BLaER1 (cell line): ENCODE measurements around the gene MYOCD.

ENCODE experiments used
- H3K27ac ChIP-seq: shearing (Covaris generic); formaldehyde crosslinking; 2 replicates; pipeline ENCODE4 v1.8.1; 2022
- H3K27me3 ChIP-seq: shearing (Covaris generic); formaldehyde crosslinking; 2 replicates; pipeline ENCODE4 v1.8.1; 2022
- H3K36me3 ChIP-seq: shearing (Covaris generic); formaldehyde crosslinking; 2 replicates; pipeline ENCODE4 v1.8.1; 2022
- H3K4me1 ChIP-seq: shearing (Covaris generic); formaldehyde crosslinking; 2 replicates; pipeline ENCODE4 v1.8.1; 2022
- H3K4me2 ChIP-seq: shearing (Covaris generic); formaldehyde crosslinking; 2 replicates; pipeline ENCODE4 v1.8.1; 2022
- H3K4me3 ChIP-seq: shearing (Covaris generic); formaldehyde crosslinking; 2 replicates; pipeline ENCODE4 v1.8.1; 2022
- H3K9ac ChIP-seq: shearing (Covaris generic); formaldehyde crosslinking; 2 replicates; pipeline ENCODE4 v1.8.1; 2022
- H3K9me3 ChIP-seq: shearing (Covaris generic); formaldehyde crosslinking; 2 replicates; pipeline ENCODE4 v1.8.1; 2022
- H4K20me1 ChIP-seq: shearing (Covaris generic); formaldehyde crosslinking; 2 replicates; pipeline ENCODE4 v1.8.1; 2022
- Cebpa-rat ChIP-seq: shearing (Covaris generic); IDR thresholded peaks from 2 replicates; pipeline ENCODE4 v1.8.1; 2022

The MYOCD gene

GRCh38 chr17:12789481-12790248 is 124.0 kb downstream of the MYOCD start, which contains the start of gene ARHGAP44:
Gene ARHGAP44 (plus strand): TSS chr17:12789498. CDS start chr17:12789839, 341 bp downstream.
- TF ChIP-seq Cebpa-rat: no peak
- Histone ChIP-seq H3K9me3 (no peaks in the 10 kb centered on the region), H3K9ac (peak within 1 kb of the TSS; percentile 77), H3K27ac (peak within 1 kb of the TSS; percentile 40), H3K27me3 (peaks cover 12% of the 10 kb centered on the region; the same call in 1 of the 2 replicates), H3K4me3 (peak within 1 kb of the TSS; percentile 91), H3K4me2 (peak within 1 kb of the TSS; percentile 96), H3K36me3 (no peaks in the 10 kb centered on the region), H4K20me1 (peaks cover 17% of the 10 kb centered on the region), H3K4me1 (peaks cover 15% of the 10 kb centered on the region)

DNA sequence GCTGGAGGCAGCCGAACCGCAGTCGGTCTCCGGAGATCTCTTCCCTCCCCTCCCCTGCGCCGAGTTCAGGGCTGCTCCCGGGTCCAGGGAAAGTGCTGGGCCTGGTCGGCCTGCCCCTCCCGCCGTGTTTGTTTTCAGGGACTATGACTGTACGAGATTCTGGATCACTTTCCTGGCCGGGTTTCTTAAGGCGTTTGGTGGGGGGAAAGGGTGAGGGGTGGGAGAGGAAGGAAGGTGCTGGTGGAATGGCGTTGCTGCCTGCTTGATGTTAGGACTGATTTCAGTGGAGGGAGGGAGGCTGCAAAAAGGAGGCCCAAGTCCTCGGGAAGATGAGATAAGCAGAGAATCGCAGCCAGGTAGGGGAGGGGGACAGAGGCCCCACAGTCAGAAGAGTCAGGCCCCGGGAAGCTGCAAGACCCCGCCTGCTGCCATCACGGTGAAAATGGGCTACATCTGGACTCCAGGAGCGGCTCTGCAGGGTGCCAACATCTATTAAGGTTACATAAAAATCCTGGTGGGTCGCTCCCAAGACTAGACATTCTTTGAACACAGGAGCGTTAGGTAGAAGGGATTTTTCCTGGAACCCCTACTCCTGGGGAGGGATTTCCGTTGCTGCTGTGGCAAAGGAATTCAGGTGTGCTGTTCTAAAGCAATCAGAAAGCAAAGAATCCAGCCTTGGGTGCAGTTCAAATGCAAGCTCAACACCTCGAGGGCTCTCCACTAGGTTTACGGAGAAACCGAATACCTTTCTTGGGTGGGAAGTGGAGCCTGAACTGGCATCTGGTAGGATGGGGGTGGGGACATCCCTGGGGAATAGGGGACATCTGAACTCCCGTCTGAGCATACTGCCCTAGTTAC is 124.8 kb downstream of the MYOCD start:
- peak overlapping the region; percentile 96 for H3K4me2 ChIP-seq
- H3K9ac ChIP-seq: peak overlapping the region; percentile 77
- H3K27me3 ChIP-seq: peaks cover 12% of the 10 kb centered on the region; the same call in 1 of the 2 replicates

DNA sequence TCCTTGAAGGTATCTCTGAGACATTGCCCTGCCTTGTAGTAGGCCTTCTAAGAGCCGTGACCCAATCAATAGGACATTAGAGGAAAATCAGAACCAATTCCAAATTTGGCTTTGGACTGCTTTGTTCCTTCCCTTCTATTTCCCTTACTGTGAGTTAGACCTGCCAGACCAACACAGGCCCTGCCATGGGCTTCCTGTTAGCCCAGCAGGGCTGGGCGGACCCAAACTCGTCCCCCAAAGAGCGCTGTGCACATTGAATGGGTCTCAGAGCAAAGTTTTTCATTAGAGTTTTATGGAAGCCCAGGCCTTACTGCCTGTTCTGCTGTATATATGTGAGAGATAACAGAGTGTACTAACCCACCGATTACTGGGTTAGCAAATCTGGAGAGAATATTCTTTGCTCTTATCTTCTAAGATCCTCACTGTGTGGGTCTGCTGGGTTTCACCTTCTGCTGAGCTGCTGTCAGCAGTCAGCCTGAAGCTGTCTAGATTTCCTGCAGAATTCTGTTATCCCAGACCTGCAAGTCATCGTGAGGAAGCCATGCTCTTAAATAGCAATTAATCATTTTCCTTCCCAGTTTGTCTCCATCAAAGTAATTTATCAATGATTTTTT is 129.3 kb downstream of the MYOCD start:
- H3K36me3 ChIP-seq: no peaks in the 10 kb centered on the region
- no peak overlapping the region for H3K4me2 ChIP-seq
- H3K4me1 ChIP-seq: peaks cover 16% of the 10 kb centered on the region
- no peak overlapping the region for H3K9ac ChIP-seq
- H4K20me1 ChIP-seq: peaks cover 17% of the 10 kb centered on the region
- TF ChIP-seq Cebpa-rat: no peak
- no peak overlapping the region for H3K4me3 ChIP-seq
- H3K9me3 ChIP-seq: peaks cover 8% of the 10 kb centered on the region; the same call in 1 of the 2 replicates
- no peak overlapping the region for H3K27ac ChIP-seq
- peaks cover 8% of the 10 kb centered on the region; the same call in 1 of the 2 replicates for H3K27me3 ChIP-seq

More for the DNA sequence above, 124.8 kb downstream of the MYOCD start:
- TF ChIP-seq Cebpa-rat: no peak
- Histone ChIP-seq H3K4me1 (peaks cover 19% of the 10 kb centered on the region), H3K4me3 (peak overlapping the region; percentile 91), H3K9me3 (no peaks in the 10 kb centered on the region), H4K20me1 (peaks cover 17% of the 10 kb centered on the region), H3K36me3 (no peaks in the 10 kb centered on the region), H3K27ac (no peak overlapping the region)

DNA sequence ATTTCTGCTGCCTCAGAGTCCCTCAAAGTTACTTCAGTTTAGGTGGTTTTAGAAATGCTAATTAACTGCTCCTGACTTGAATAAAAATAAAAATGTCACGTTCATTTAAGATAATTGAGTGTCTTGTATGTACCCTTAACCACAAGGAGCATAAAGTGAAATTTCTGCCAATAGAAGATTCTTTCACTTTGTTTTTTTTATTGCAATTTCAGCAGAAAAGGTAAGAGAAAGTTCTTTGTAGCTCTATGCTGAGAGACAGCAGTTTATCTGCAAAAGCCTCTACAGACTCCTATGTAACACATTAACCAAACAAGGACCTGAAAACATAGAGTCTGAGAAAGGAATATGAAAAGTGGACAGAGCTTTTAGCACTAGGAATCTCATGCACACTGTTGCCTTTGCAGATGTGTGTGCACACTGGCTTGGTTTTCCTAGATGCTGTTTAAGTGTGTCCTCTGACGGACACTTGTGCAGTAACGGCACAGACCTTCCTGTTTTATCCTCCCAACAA is 135.2 kb downstream of the MYOCD start:
- Histone ChIP-seq H3K27ac (no peak overlapping the region), H3K4me3 (no peak overlapping the region), H3K9ac (no peak overlapping the region), H3K36me3 (no peaks in the 10 kb centered on the region), H3K27me3 (no peaks in the 10 kb centered on the region), H3K4me1 (no peaks in the 10 kb centered on the region), H3K4me2 (no peak overlapping the region), H3K9me3 (peaks cover 11% of the 10 kb centered on the region), H4K20me1 (no peaks in the 10 kb centered on the region)
- no peak for TF ChIP-seq Cebpa-rat

- Histone ChIP-seq H4K20me1 (no peaks in the 10 kb centered on the region), H3K4me2 (no peak overlapping the region), H3K4me3 (no peak overlapping the region), H3K36me3 (no peaks in the 10 kb centered on the region), H3K4me1 (no peaks in the 10 kb centered on the region), H3K9me3 (peaks cover 48% of the 10 kb centered on the region), H3K27me3 (no peaks in the 10 kb centered on the region), H3K9ac (no peak overlapping the region), H3K27ac (no peak overlapping the region)
- TF ChIP-seq Cebpa-rat: no peak
These were observed 140.9 kb downstream of the MYOCD start for GRCh38 chr17:12806630-12807029.

DNA sequence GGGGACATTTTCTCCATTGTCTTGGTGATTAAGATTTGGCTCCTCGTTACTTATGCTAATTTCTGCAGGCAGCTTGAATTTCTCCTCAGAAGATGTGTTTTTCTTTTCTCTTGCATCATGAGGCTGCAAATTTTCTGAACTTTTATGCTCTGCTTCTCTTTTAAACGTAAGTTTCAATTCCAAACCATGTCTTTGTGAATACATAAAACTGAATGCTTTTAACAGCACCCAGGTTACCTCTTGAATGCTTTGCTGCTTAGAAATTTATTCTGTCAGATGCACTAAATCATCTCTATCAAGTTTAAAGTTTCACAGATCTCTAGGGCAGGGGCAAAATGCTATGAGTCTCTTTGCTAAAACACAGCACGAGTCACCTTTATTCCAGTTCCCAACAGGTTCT is 143.0 kb downstream of the MYOCD start:
- Histone ChIP-seq H3K4me1 (no peaks in the 10 kb centered on the region), H4K20me1 (no peaks in the 10 kb centered on the region), H3K9me3 (peaks cover 48% of the 10 kb centered on the region), H3K27me3 (no peaks in the 10 kb centered on the region), H3K36me3 (no peaks in the 10 kb centered on the region), H3K4me2 (no peak overlapping the region), H3K4me3 (no peak overlapping the region), H3K27ac (no peak overlapping the region), H3K9ac (no peak overlapping the region)
- TF ChIP-seq Cebpa-rat: no peak

- Histone ChIP-seq H4K20me1 (no peaks in the 10 kb centered on the region), H3K36me3 (no peaks in the 10 kb centered on the region), H3K27me3 (no peaks in the 10 kb centered on the region), H3K27ac (no peak overlapping the region), H3K4me1 (peaks cover 19% of the 10 kb centered on the region), H3K9me3 (peaks cover 32% of the 10 kb centered on the region), H3K4me2 (no peak overlapping the region), H3K4me3 (no peak overlapping the region), H3K9ac (no peak overlapping the region)
- TF ChIP-seq Cebpa-rat: no peak
These were observed 147.2 kb downstream of the MYOCD start for GRCh38 chr17:12812877-12813276.

DNA sequence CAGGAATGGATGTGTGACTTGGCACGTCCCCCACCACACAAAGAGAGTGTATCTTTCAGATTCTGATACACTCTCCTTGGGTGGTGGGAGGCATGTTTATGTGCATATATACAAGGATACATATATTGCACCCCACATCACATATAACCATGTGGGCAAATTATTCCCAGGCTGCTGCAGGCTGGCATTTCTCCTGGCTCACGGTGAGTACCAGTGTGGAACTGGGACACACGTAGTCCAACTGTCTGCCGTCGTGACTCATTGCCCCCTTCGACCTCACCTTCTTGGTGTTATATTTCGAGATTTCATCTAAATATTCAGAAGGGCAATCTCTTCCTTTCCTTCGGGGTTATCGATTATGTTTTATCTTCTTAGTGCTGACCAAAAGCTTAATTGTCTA is 148.0 kb downstream of the MYOCD start:
- H3K27ac ChIP-seq: no peak overlapping the region
- peaks cover 19% of the 10 kb centered on the region for H3K4me1 ChIP-seq

DNA sequence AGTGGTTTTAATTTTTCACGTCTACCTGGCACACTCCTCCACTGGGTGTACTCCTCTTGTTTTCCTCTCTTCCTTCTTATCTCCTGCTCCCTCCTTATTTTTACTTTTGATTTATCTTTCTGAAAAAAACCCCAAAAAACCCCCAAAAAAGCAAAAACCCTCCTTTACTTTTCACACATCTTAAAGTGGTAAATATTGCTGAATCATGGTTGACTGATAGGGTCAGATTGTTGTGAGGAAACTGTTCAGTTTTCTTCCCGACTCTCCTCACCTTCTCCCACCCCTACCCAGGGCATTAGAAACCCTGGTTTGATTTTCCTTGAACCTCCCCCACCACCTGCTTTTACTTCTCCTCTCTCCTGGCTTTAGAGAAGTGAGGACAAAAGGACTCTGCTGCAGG is 149.0 kb downstream of the MYOCD start:
- Histone ChIP-seq H3K4me3 (no peak overlapping the region), H3K9me3 (peaks cover 24% of the 10 kb centered on the region), H3K9ac (no peak overlapping the region), H3K27me3 (no peaks in the 10 kb centered on the region), H3K4me2 (peak overlapping the region; percentile 58; the same call in 1 of the 2 replicates), H4K20me1 (no peaks in the 10 kb centered on the region), H3K27ac (no peak overlapping the region), H3K4me1 (peaks cover 19% of the 10 kb centered on the region), H3K36me3 (no peaks in the 10 kb centered on the region)
- TF ChIP-seq Cebpa-rat: no peak

More for the DNA sequence above, 148.0 kb downstream of the MYOCD start:
- H3K27me3 ChIP-seq: no peaks in the 10 kb centered on the region
- H3K4me2 ChIP-seq: no peak overlapping the region
- no peak for TF ChIP-seq Cebpa-rat
- H3K9me3 ChIP-seq: peaks cover 32% of the 10 kb centered on the region
- no peak overlapping the region for H3K9ac ChIP-seq
- H3K4me3 ChIP-seq: no peak overlapping the region
- H3K36me3 ChIP-seq: no peaks in the 10 kb centered on the region
- H4K20me1 ChIP-seq: no peaks in the 10 kb centered on the region
